HepG2 (cell line): Measurements from ENCODE around the gene SYNPO. TPM values are rescaled to one million over a fixed set of nuclear protein-coding genes. Genes with fewer than 3 reads are reported as not detected.

Experiments
- ATAC-seq: fragments of 200-7000 bp; cut with Tn5 transposase; 3 replicates; pipeline ENCODE4 v1.9.1; 2020; ENCODE audit warnings: mild to moderate bottlenecking, moderate library complexity
- BruUV-seq: library from RNA; stranded (reverse); fragments of 400-500 nt; replicated peaks from 2 replicates; lab custom pipeline; 2021; lab: Mats Ljungman, UMichigan
- CTCF ChIA-PET: fragments of 300-600 bp; formaldehyde crosslinking; extraction: SDS; loops from one replicate; lab custom pipeline; 2021; ENCODE audit warnings: low total read pairs, inconsistent platforms, low intra/inter-chr PET ratio; lab: Yijun Ruan, JAX
- POLR2A ChIA-PET: fragments of 350-600 bp; sonication (Branson Sonifier 250); formaldehyde crosslinking; loops from one replicate; lab custom pipeline; 2020; ENCODE audit warnings: antibody characterized with exemption, inconsistent platforms; lab: Yijun Ruan, JAX
- DNase-seq: peaks from one replicate; pipeline ENCODE4 v3.0.0-alpha.2; 2015; ENCODE audit warnings: low spot score
- FAIRE-seq: peaks from 3 replicates; lab custom pipeline; 2011; peaks lifted over from hg19 to GRCh38; lab: Jason Lieb, UNC
- H2AFZ ChIP-seq: one replicate; pipeline ENCODE4 v1.6.1; 2011; ENCODE audit warnings: low read length, inconsistent platforms
- H3K27ac ChIP-seq: fragments of 300-600 bp; 3 replicates; pipeline ENCODE4 v1.8.0; 2011; ENCODE audit warnings: mixed run types, mild to moderate bottlenecking, mixed read lengths, low read length, inconsistent platforms; ENCODE audit not compliant: insufficient read depth; ENCODE audit errors: extremely low read length
- H3K27me3 ChIP-seq, 2 experiments: fragments of 200-600 bp in 1 of 2; 2 replicates in 1 of 2; 3 replicates in 1 of 2; pipeline versions ENCODE4 v1.6.0 to v1.8.0; 2011; ENCODE audit warnings: low read length in 2 of 2, mild to moderate bottlenecking in 2 of 2, moderate library complexity in 2 of 2, inconsistent platforms in 1 of 2; ENCODE audit not compliant: insufficient read depth in 2 of 2, control insufficient read depth in 1 of 2
- H3K36me3 ChIP-seq, 2 experiments: fragments of 200-600 bp in 1 of 2; replicated peaks in 1 of 2; 2 replicates in 1 of 2; 3 replicates in 1 of 2; pipeline versions ENCODE4 v1.5.1 to v1.8.0; 2011; ENCODE audit warnings: low read length in 2 of 2, inconsistent platforms in 1 of 2; ENCODE audit not compliant: insufficient read depth in 2 of 2, control insufficient read depth in 1 of 2
- H3K4me1 ChIP-seq: 2 replicates; pipeline ENCODE4 v1.5.1; 2012; ENCODE audit warnings: low read length, inconsistent platforms; ENCODE audit not compliant: insufficient read depth
- H3K4me2 ChIP-seq: 2 replicates; pipeline ENCODE4 v1.6.0; 2011; ENCODE audit warnings: low read depth, low read length, inconsistent platforms
- H3K4me3 ChIP-seq, 3 experiments: fragments of 200-600 bp in 1 of 3; sonication (generic), shearing (Covaris generic) in 1 of 3; replicated peaks in 1 of 3; 2 replicates each; pipeline ENCODE4 v1.5.1; 2011 to 2016; ENCODE audit warnings: low read length in 3 of 3, inconsistent platforms in 2 of 3, low read depth in 2 of 3, mild to moderate bottlenecking in 2 of 3, control low read depth in 1 of 3, mixed read lengths in 1 of 3; ENCODE audit not compliant: insufficient read depth in 1 of 3
- H3K79me2 ChIP-seq: one replicate; pipeline ENCODE4 v1.6.1; 2011; ENCODE audit warnings: low read length, inconsistent platforms; ENCODE audit not compliant: insufficient read depth
- H3K9ac ChIP-seq: 2 replicates; pipeline ENCODE4 v1.6.0; 2011; ENCODE audit warnings: mild to moderate bottlenecking, low read depth, low read length, inconsistent platforms; ENCODE audit not compliant: insufficient read depth
- H3K9me3 ChIP-seq: 2 replicates; pipeline ENCODE4 v1.5.1; 2012; ENCODE audit warnings: mild to moderate bottlenecking, low read length
- H4K20me1 ChIP-seq: 2 replicates; pipeline ENCODE4 v1.6.0; 2011; ENCODE audit warnings: inconsistent platforms, mild to moderate bottlenecking, low read length, moderate library complexity; ENCODE audit not compliant: insufficient read depth
- ETS1 ChIP-seq: sonication (generic); formaldehyde crosslinking; IDR thresholded peaks from 2 replicates; pipeline ENCODE4 v1.4.0; 2020; ENCODE audit warnings: missing genetic modification reagents
- FLYWCH1 ChIP-seq: sonication (generic); formaldehyde crosslinking; IDR thresholded peaks from 2 replicates; pipeline ENCODE4 v1.8.1; 2023; ENCODE audit warnings: mild to moderate bottlenecking, missing genetic modification reagents
- FOXA3 ChIP-seq: IDR thresholded peaks from 2 replicates; pipeline ENCODE4 v1.6.1; 2016; ENCODE audit warnings: missing genetic modification reagents, missing compliant biosample characterization
- GATA4 ChIP-seq: sonication (generic); IDR thresholded peaks from 2 replicates; pipeline ENCODE4 v1.6.1; 2016; ENCODE audit warnings: antibody characterized with exemption, low read depth, borderline replicate concordance
- GPN1 ChIP-seq: sonication (generic); formaldehyde crosslinking; IDR thresholded peaks from 2 replicates; pipeline ENCODE4 v1.5.1; 2020; ENCODE audit warnings: missing genetic modification reagents, borderline replicate concordance
- NFATC3 ChIP-seq: sonication (generic); formaldehyde crosslinking; IDR thresholded peaks from 2 replicates; pipeline ENCODE4 v1.5.1; 2020; ENCODE audit warnings: mild to moderate bottlenecking, missing genetic modification reagents
- PITX1 ChIP-seq: sonication (generic); formaldehyde crosslinking; IDR thresholded peaks from 2 replicates; pipeline ENCODE4 v1.5.1; 2020; ENCODE audit warnings: mild to moderate bottlenecking, missing genetic modification reagents
- PRDM15 ChIP-seq: sonication (generic); formaldehyde crosslinking; IDR thresholded peaks from 2 replicates; pipeline ENCODE4 v1.4.0; 2020; ENCODE audit warnings: missing genetic modification reagents
- RNF2 ChIP-seq: fragments of 450-650 bp; conservative IDR thresholded peaks from 2 replicates; pipeline ENCODE4 v1.6.1; 2016; ENCODE audit warnings: low read depth
- RORA ChIP-seq: sonication (generic); formaldehyde crosslinking; IDR thresholded peaks from 2 replicates; pipeline ENCODE4 v1.5.0; 2020; ENCODE audit warnings: mild to moderate bottlenecking, missing genetic modification reagents, moderate library complexity
- THYN1 ChIP-seq: sonication (generic); formaldehyde crosslinking; IDR thresholded peaks from 2 replicates; pipeline ENCODE4 v1.8.1; 2023; ENCODE audit warnings: low read depth, mild to moderate bottlenecking, moderate library complexity, missing genetic modification reagents, borderline replicate concordance
- TOPORS ChIP-seq: sonication (generic); formaldehyde crosslinking; IDR thresholded peaks from 2 replicates; pipeline ENCODE4 v1.8.0; 2023; ENCODE audit warnings: mild to moderate bottlenecking, missing genetic modification reagents
- U2AF2 ChIP-seq: fragments of 200-400 bp; formaldehyde crosslinking; IDR thresholded peaks from 2 replicates; pipeline ENCODE4 v1.6.1; 2017; ENCODE audit warnings: low read depth, mild to moderate bottlenecking, low read length
- YEATS4 ChIP-seq: sonication (generic); formaldehyde crosslinking; IDR thresholded peaks from 2 replicates; pipeline ENCODE4 v1.4.0; 2020; ENCODE audit warnings: missing genetic modification reagents, borderline replicate concordance
- ZBTB21 ChIP-seq: sonication (generic); formaldehyde crosslinking; IDR thresholded peaks from 2 replicates; pipeline ENCODE4 v1.4.0; 2020; ENCODE audit warnings: missing genetic modification reagents
- ZFP36L1 ChIP-seq: sonication (generic); formaldehyde crosslinking; IDR thresholded peaks from 2 replicates; pipeline ENCODE4 v1.8.0; 2022; ENCODE audit warnings: mild to moderate bottlenecking, missing genetic modification reagents, moderate library complexity
- ZNF549 ChIP-seq: sonication (generic); formaldehyde crosslinking; IDR thresholded peaks from 2 replicates; pipeline ENCODE4 v1.5.0; 2020; ENCODE audit warnings: missing genetic modification reagents
- ZNF737 ChIP-seq: sonication (generic); formaldehyde crosslinking; IDR thresholded peaks from 2 replicates; pipeline ENCODE4 v1.5.0; 2020; ENCODE audit warnings: missing genetic modification reagents, mild to moderate bottlenecking, borderline replicate concordance
- WGBS: methylation state at CpG from one replicate; pipeline ENCODE4 v1.1.6; 2017; ENCODE audit warnings: low lambda C conversion rate; 5-methylcytosine and 5-hydroxymethylcytosine counted together
- in situ Hi-C: cut with HindIII; loops from 2 replicates; pipeline ENCODE4 v1.10.0; 2017; ENCODE audit warnings: low pct_unique_long_range_greater_than_20kb; ENCODE audit not compliant: extremely low pct_ligation_motif_present
- intact Hi-C: fragments of 100-400 bp; cut with micrococcal nuclease; formaldehyde crosslinking; loops from one replicate; pipeline ENCODE4 v1.10.0; 2022; ENCODE audit not compliant: unreplicated experiment
- polyA plus RNA-seq, 8 experiments: library from polyadenylated mRNA; depleted of rRNA in 3 of 8; stranded (reverse) in 7 of 8; unstranded in 1 of 8; fragments of >200 nt; fragmentation: Illumina TruSeq in 4 of 8; extraction: Trizol in 4 of 8; gene quantifications; 2 replicates each; pipeline versions ENCODE4 v1.2.1 to v1.2.3, GENCODE V29; 2011 to 2016; ENCODE audit warnings: low read depth in 4 of 8, missing spikeins in 1 of 8, mixed read lengths in 1 of 8; ENCODE audit not compliant: insufficient read depth in 1 of 8
- total RNA-seq, 5 experiments: library from RNA; depleted of rRNA; stranded (reverse); fragments of >200 nt; fragmentation: Illumina TruSeq; extraction: Trizol; gene quantifications; 2 replicates each; pipeline ENCODE4 v1.2.3, GENCODE V29; 2016; ENCODE audit warnings: low read depth in 1 of 5

The SYNPO gene
- total and polyA plus RNA-seq, 2 of the 13 experiments (the other 11 are each of a cell fraction or from before 2014, with no cell fraction given) = 0.09 to 0.30 TPM

- TF ChIP-seq GPN1 (no peak), TOPORS (no peak), FOXA3 (CRISPR knock-in tag) (no peak), ZFP36L1 (CRISPR knock-in tag) (no peak)
Measured at GRCh38 chr5:150611026-150611425, 29.4 kb upstream of the SYNPO start (continued).

GRCh38 chr5:150612405-150612804 is 28.1 kb upstream of the SYNPO start:
- no peak overlapping the region for H3K4me3 ChIP-seq
- H3K9me3 ChIP-seq = no peaks in the 10 kb centered on the region
- H3K36me3 ChIP-seq = no peaks in the 10 kb centered on the region
- ChIA-PET POLR2A (no interaction called here), CTCF (no interaction called here)
- H4K20me1 ChIP-seq = no peaks in the 10 kb centered on the region
- H3K9ac ChIP-seq = no peak overlapping the region
- H3K79me2 ChIP-seq = no peaks in the 10 kb centered on the region
- peaks cover 0 to 18% of the 10 kb centered on the region in 2 experiments; a peak in 1 of 5 replicates for H3K27me3 ChIP-seq
- H3K27ac ChIP-seq = no peak overlapping the region
- no TSS peak for BruUV-seq
- H3K4me1 ChIP-seq = peaks cover 74% of the 10 kb centered on the region
- intact Hi-C loops (no loop called here), in situ Hi-C loops (no loop called here)
- no peak overlapping the region for H3K4me2 ChIP-seq
- no peak for TF ChIP-seq RORA (CRISPR knock-in tag)
- no peak for TF ChIP-seq ZNF737 (CRISPR knock-in tag)
- TF ChIP-seq RNF2 = no peak
- no peak for TF ChIP-seq GATA4
- no peak for TF ChIP-seq ETS1 (CRISPR knock-in tag)
- no peak for TF ChIP-seq PITX1
- no peak for TF ChIP-seq FLYWCH1 (CRISPR knock-in tag)
- no peak for TF ChIP-seq U2AF2
- TF ChIP-seq PRDM15 = no peak
- TF ChIP-seq NFATC3 (CRISPR knock-in tag) = no peak
- no peak for TF ChIP-seq THYN1 (CRISPR knock-in tag)
- no peak for TF ChIP-seq ZBTB21 (CRISPR knock-in tag)
- TF ChIP-seq YEATS4 = no peak
- no peak for TF ChIP-seq ZNF549
- DNase-seq (no peak), FAIRE-seq (no peak), ATAC-seq (no peak)
- WGBS = 70% methylated on average over 4 of the region's 4 CpGs
- H2AFZ ChIP-seq = no peak overlapping the region
